Measurements from ENCODE around the gene ADGRD1.
"Not testable (repeated sequence)": the region's sequence is repeated elsewhere in the genome, so short reads cannot be mapped to it uniquely, and the experiment has no call there.

The ADGRD1 gene

GRCh38 chr12:130992979-130993538 lies 39.4 kb downstream of the ADGRD1 start:
- Histone ChIP-seq H3K36me3 (ENCODE audit: control insufficient read depth, insufficient read depth, low read length) (no peaks in the 10 kb centered on the region), H3K27me3 (ENCODE audit: control insufficient read depth, insufficient read depth, low read length, poor library complexity, severe bottlenecking) (no peaks in the 10 kb centered on the region), H3K27ac (ENCODE audit: insufficient read depth, low read depth, low read length, poor library complexity, severe bottlenecking) (no peak overlapping the region), H3K4me1 (ENCODE audit: control insufficient read depth, insufficient read depth, low read length) (no peaks in the 10 kb centered on the region), H3K9me3 (ENCODE audit: control insufficient read depth, low read length) (no peaks in the 10 kb centered on the region), H3K4me3 (ENCODE audit: insufficient read depth, low read depth, low read length) (no peak overlapping the region)
- WGBS, 2 experiments = 94 to 97% methylated on average over 5 of the region's 5 CpGs

DNA sequence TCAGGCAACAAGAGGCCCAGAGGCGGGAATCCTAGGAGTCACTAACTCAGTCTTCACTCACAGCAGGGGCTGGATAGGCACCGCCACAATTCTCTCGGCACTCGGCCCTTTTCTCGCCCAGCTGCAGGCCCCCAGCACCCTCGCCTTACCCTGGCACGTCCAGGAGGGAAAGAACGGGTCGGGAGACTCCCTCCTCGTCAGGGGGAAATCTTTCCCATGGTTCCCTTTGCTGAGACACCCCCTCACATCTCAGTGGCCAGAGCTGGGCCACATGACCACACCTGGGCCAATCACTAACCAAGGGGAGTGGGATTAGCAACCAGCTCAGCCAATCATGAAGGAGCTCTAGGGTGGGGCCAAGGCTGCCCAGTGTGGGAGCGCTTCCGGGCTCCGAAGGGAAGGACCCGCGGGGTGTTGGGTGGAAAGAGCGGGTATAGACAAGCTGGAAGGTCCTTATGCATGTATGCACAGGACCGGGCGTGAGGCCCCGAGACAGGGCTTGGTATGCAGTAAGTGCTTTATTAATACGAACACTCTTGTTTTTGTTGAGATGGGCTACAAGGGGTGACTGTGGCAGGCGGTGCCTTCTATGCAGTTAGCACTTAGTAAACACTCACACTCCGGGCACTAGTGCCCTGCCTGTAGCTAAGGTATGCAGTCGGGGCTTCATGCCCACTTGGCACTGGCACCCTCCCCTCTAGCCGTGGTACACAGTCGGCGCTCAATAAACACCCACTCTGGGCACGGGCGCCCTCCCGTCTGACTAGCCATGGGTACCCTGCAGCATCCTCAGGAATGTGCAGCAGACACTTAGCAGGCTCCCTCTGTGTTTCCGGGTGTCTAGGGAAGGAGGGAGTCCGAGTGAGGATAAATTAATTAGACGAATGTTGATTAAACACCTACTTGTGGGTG lies 40.3 kb downstream of the ADGRD1 start:
- Histone ChIP-seq H3K27ac (ENCODE audit: insufficient read depth, low read depth, low read length, poor library complexity, severe bottlenecking) (no peak overlapping the region), H3K36me3 (ENCODE audit: control insufficient read depth, insufficient read depth, low read length) (no peaks in the 10 kb centered on the region), H3K4me1 (ENCODE audit: control insufficient read depth, insufficient read depth, low read length) (no peaks in the 10 kb centered on the region), H3K9me3 (ENCODE audit: control insufficient read depth, low read length) (no peaks in the 10 kb centered on the region), H3K4me3 (ENCODE audit: insufficient read depth, low read depth, low read length) (no peak overlapping the region), H3K27me3 (ENCODE audit: control insufficient read depth, insufficient read depth, low read length, poor library complexity, severe bottlenecking) (no peaks in the 10 kb centered on the region)
- 94 to 95% methylated on average over 32 of the region's 32 CpGs for WGBS, 2 experiments

DNA sequence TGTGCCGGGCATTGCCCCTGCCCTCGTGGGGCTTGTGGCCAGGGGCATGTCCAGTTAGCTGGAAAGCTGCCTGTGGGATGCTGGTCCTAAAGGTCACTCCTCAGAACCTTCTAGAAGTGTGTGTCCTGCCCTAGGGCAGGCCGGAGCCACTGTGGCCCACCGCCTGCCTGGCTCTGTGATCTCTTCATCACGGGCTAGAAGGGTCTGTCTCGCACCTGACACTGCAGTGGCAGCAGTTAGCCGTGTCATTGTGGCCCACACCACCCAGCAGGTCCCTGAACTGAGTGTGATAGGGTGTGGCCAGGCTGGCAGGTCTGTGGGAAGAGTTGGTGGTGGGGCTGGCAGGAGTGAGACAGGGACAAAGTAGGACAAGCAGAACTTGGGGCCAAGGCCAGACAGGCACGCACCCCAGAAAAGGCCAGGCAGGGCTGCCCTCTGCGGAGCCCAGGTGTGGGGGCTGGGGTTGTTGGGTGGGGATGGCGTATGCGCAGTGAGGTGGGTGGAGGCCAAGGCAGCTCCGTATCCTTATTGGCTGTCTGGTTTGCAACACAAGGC lies 41.2 kb downstream of the ADGRD1 start:
- WGBS, 2 experiments = 92 to 94% methylated on average over 12 of the region's 12 CpGs
- Histone ChIP-seq H3K9me3 (ENCODE audit: control insufficient read depth, low read length) (no peaks in the 10 kb centered on the region), H3K36me3 (ENCODE audit: control insufficient read depth, insufficient read depth, low read length) (no peaks in the 10 kb centered on the region), H3K27ac (ENCODE audit: insufficient read depth, low read depth, low read length, poor library complexity, severe bottlenecking) (no peak overlapping the region), H3K27me3 (ENCODE audit: control insufficient read depth, insufficient read depth, low read length, poor library complexity, severe bottlenecking) (no peaks in the 10 kb centered on the region), H3K4me3 (ENCODE audit: insufficient read depth, low read depth, low read length) (no peak overlapping the region), H3K4me1 (ENCODE audit: control insufficient read depth, insufficient read depth, low read length) (no peaks in the 10 kb centered on the region)

DNA sequence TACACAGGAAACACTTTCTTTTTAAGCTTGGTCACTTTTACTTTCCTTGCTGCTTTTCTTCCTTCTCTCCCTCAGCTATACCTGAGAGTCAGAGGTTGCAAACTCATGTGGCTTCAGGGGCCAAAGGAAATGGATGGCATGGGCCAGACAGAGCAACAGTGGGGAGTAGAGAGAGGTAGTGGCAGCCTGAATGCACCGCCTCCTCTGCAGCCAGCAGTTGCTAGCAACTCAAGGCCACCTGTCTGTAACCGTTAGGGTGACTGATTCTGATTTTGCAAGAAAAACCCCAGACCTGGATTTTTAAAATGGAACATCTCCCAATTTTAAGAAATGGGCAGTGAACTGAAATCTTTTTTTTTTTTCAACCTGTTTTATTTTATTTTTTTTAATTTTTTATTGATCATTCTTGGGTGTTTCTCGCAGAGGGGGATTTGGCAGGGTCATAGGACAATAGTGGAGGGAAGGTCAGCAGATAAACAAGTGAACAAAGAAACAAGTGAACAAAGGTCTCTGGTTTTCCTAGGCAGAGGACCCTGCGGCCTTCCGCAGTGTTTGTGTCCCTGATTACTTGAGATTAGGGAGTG lies 41.8 kb downstream of the ADGRD1 start:
- not testable (repeated sequence) for H3K27ac ChIP-seq (ENCODE audit: insufficient read depth, low read depth, low read length, poor library complexity, severe bottlenecking); H3K4me3 ChIP-seq (ENCODE audit: insufficient read depth, low read depth, low read length); H3K4me1 ChIP-seq (ENCODE audit: control insufficient read depth, insufficient read depth, low read length); H3K27me3 ChIP-seq (ENCODE audit: control insufficient read depth, insufficient read depth, low read length, poor library complexity, severe bottlenecking); H3K9me3 ChIP-seq (ENCODE audit: control insufficient read depth, low read length); H3K36me3 ChIP-seq (ENCODE audit: control insufficient read depth, insufficient read depth, low read length)
- 79 to 83% methylated on average over 2 of the region's 5 CpGs for WGBS, 2 experiments

GRCh38 chr12:130998136-130998535 lies 44.4 kb downstream of the ADGRD1 start:
- Histone ChIP-seq H3K27me3 (ENCODE audit: control insufficient read depth, insufficient read depth, low read length, poor library complexity, severe bottlenecking) (no peaks in the 10 kb centered on the region), H3K9me3 (ENCODE audit: control insufficient read depth, low read length) (peaks cover 2% of the 10 kb centered on the region), H3K4me3 (ENCODE audit: insufficient read depth, low read depth, low read length) (no peak overlapping the region), H3K27ac (ENCODE audit: insufficient read depth, low read depth, low read length, poor library complexity, severe bottlenecking) (no peak overlapping the region), H3K4me1 (ENCODE audit: control insufficient read depth, insufficient read depth, low read length) (peaks cover 10% of the 10 kb centered on the region), H3K36me3 (ENCODE audit: control insufficient read depth, insufficient read depth, low read length) (no peaks in the 10 kb centered on the region)
- WGBS, 2 experiments = 85 to 90% methylated on average over 5 of the region's 5 CpGs

- peaks cover 2% of the 10 kb centered on the region for H3K9me3 ChIP-seq (ENCODE audit: control insufficient read depth, low read length)
- peaks cover 22% of the 10 kb centered on the region for H3K4me1 ChIP-seq (ENCODE audit: control insufficient read depth, insufficient read depth, low read length)
- H3K27me3 ChIP-seq (ENCODE audit: control insufficient read depth, insufficient read depth, low read length, poor library complexity, severe bottlenecking) = no peaks in the 10 kb centered on the region
- H3K36me3 ChIP-seq (ENCODE audit: control insufficient read depth, insufficient read depth, low read length) = no peaks in the 10 kb centered on the region
- 94 to 96% methylated on average over 16 of the region's 16 CpGs for WGBS, 2 experiments
- H3K4me3 ChIP-seq (ENCODE audit: insufficient read depth, low read depth, low read length) = no peak overlapping the region
- H3K27ac ChIP-seq (ENCODE audit: insufficient read depth, low read depth, low read length, poor library complexity, severe bottlenecking) = no peak overlapping the region
Observed at GRCh38 chr12:131000000-131000486, 46.3 kb downstream of the ADGRD1 start.

GRCh38 chr12:131001493-131001892 lies 47.8 kb downstream of the ADGRD1 start:
- no peak overlapping the region for H3K27ac ChIP-seq (ENCODE audit: insufficient read depth, low read depth, low read length, poor library complexity, severe bottlenecking)
- no peaks in the 10 kb centered on the region for H3K27me3 ChIP-seq (ENCODE audit: control insufficient read depth, insufficient read depth, low read length, poor library complexity, severe bottlenecking)
- 93 to 100% methylated on average over 1 of the region's 1 CpG for WGBS, 2 experiments
- peaks cover 22% of the 10 kb centered on the region for H3K4me1 ChIP-seq (ENCODE audit: control insufficient read depth, insufficient read depth, low read length)
- no peak overlapping the region for H3K4me3 ChIP-seq (ENCODE audit: insufficient read depth, low read depth, low read length)
- no peaks in the 10 kb centered on the region for H3K36me3 ChIP-seq (ENCODE audit: control insufficient read depth, insufficient read depth, low read length)
- peaks cover 2% of the 10 kb centered on the region for H3K9me3 ChIP-seq (ENCODE audit: control insufficient read depth, low read length)

GRCh38 chr12:131002216-131002631 lies 48.5 kb downstream of the ADGRD1 start:
- WGBS, 2 experiments = 87 to 88% methylated on average over 2 of the region's 2 CpGs
- H3K9me3 ChIP-seq (ENCODE audit: control insufficient read depth, low read length) = peaks cover 2% of the 10 kb centered on the region
- H3K27ac ChIP-seq (ENCODE audit: insufficient read depth, low read depth, low read length, poor library complexity, severe bottlenecking) = no peak overlapping the region
- no peaks in the 10 kb centered on the region for H3K27me3 ChIP-seq (ENCODE audit: control insufficient read depth, insufficient read depth, low read length, poor library complexity, severe bottlenecking)
- no peak overlapping the region for H3K4me3 ChIP-seq (ENCODE audit: insufficient read depth, low read depth, low read length)
- H3K4me1 ChIP-seq (ENCODE audit: control insufficient read depth, insufficient read depth, low read length) = peaks cover 26% of the 10 kb centered on the region
- H3K36me3 ChIP-seq (ENCODE audit: control insufficient read depth, insufficient read depth, low read length) = no peaks in the 10 kb centered on the region

GRCh38 chr12:131003036-131003715 lies 49.5 kb downstream of the ADGRD1 start:
- Histone ChIP-seq H3K27me3 (ENCODE audit: control insufficient read depth, insufficient read depth, low read length, poor library complexity, severe bottlenecking) (no peaks in the 10 kb centered on the region), H3K36me3 (ENCODE audit: control insufficient read depth, insufficient read depth, low read length) (no peaks in the 10 kb centered on the region), H3K9me3 (ENCODE audit: control insufficient read depth, low read length) (peaks cover 2% of the 10 kb centered on the region), H3K27ac (ENCODE audit: insufficient read depth, low read depth, low read length, poor library complexity, severe bottlenecking) (peak overlapping the region; percentile 67), H3K4me3 (ENCODE audit: insufficient read depth, low read depth, low read length) (no peak overlapping the region), H3K4me1 (ENCODE audit: control insufficient read depth, insufficient read depth, low read length) (peaks cover 31% of the 10 kb centered on the region)
- WGBS, 2 experiments = 75 to 77% methylated on average over 18 of the region's 18 CpGs

Data from ectodermal cell (in vitro differentiated cells).